ENCODE measurements around the gene LTA. TPM values are rescaled to one million over a fixed set of nuclear protein-coding genes. Genes with fewer than 3 reads are reported as not detected.

Gene LTA
- total RNA-seq, 1 experiment from 2014 or later = 1.1 TPM

GRCh38 chr6:31597006-31597405 is 24.9 kb downstream of the LTA start:
- no peak overlapping the region for H3K4me2 ChIP-seq (ENCODE audit: low read length)
- RAD21 ChIA-PET (ENCODE audit: low non-redundant PET in 1 of 2, low total read pairs in 2 of 2, uncharacterized antibody in 2 of 2, unreplicated experiment in 2 of 2) = interaction anchor here in 1 of 2 experiments (2.7 kb wide), 1 partner anchor 50 kb away, joined by 11 read pairs; the partner anchor contains the start of genes ATP6V1G2 and NFKBIL1
- CTCF ChIA-PET = interaction anchor here (0.7 to 5.2 kb wide), 8 partner anchors 9 to 199 kb away, joined by 3 to 78 read pairs (median 6); partner anchors contain the start of genes ATP6V1G2, LST1, LTB and NFKBIL1
- H3K9me3 ChIP-seq (ENCODE audit: control insufficient read depth in 1 of 2, insufficient read depth in 1 of 2, low read depth in 1 of 2, low read length in 2 of 2) = no peaks in the 10 kb centered on the region
- H2AFZ ChIP-seq (ENCODE audit: low read depth, low read length, poor library complexity, severe bottlenecking) = peak overlapping the region; percentile 24
- ATAC-seq = peak; percentile 72
- TF ChIP-seq YY1 (IDR thresholded peaks at IDR 0.05; ENCODE audit: extremely low read depth, insufficient replicate concordance, low read depth, low read length) (no peak), MAX (IDR thresholded peaks at IDR 0.05) (peak; percentile 54), RAD21 (IDR thresholded peaks at IDR 0.05; ENCODE audit: low read depth) (peak; percentile 53), CTCF (IDR thresholded peaks at IDR 0.05 in 2 of 3, conservative IDR thresholded peaks at IDR 0.05 in 1 of 3; ENCODE audit: borderline replicate concordance in 1 of 3, insufficient read depth in 1 of 3, low read depth in 2 of 3, low read length in 2 of 3) (peak; percentile 49 to 58 (median 57); a peak in 4 of 6 replicates)
- H3K9ac ChIP-seq (ENCODE audit: low read length) = no peak overlapping the region
- no peaks in the 10 kb centered on the region for H3K27me3 ChIP-seq (ENCODE audit: insufficient read depth, low read length)
- peaks cover 0 to 3% of the 10 kb centered on the region in 2 experiments; a peak in 1 of 4 replicates for H3K4me1 ChIP-seq (ENCODE audit: control insufficient read depth in 1 of 2, insufficient read depth in 2 of 2, low read length in 2 of 2)
- DNase-seq (ENCODE audit: low read depth, low spot score) = peak; percentile 38
- no peaks in the 10 kb centered on the region for H4K20me1 ChIP-seq (ENCODE audit: insufficient read depth)
- intact Hi-C loops (cut with micrococcal nuclease) = loop anchor here (5.0 kb wide), 1 partner anchor 395 kb away; no protein-coding TSS in a partner anchor
- no peaks in the 10 kb centered on the region for H3K36me3 ChIP-seq (ENCODE audit: control insufficient read depth in 1 of 2, insufficient read depth in 2 of 2, low read length in 2 of 2)
- POLR2A ChIA-PET = interaction anchor here (1.5 to 2.2 kb wide), 2 partner anchors 50 to 55 kb away, joined by 5 to 7 read pairs; partner anchors contain the start of genes ATP6V1G2, DDX39B and NFKBIL1
- H3K9me2 ChIP-seq (ENCODE audit: insufficient read depth) = no peaks in the 10 kb centered on the region
- H3K79me2 ChIP-seq (ENCODE audit: insufficient read depth, low read length) = no peaks in the 10 kb centered on the region
- H3K27ac ChIP-seq (ENCODE audit: low read depth, low read length) = no peak overlapping the region
- no peak overlapping the region for H3K4me3 ChIP-seq (replicated peaks in 1 of 2; ENCODE audit: low read depth in 1 of 2, low read length in 2 of 2)
- BruUV-seq (replicated peaks) = no TSS peak

GRCh38 chr6:31607317-31607716 is 35.2 kb downstream of the LTA start:
- Histone ChIP-seq H3K4me3 (replicated peaks in 1 of 2; ENCODE audit: low read depth in 1 of 2, low read length in 2 of 2) (no peak overlapping the region), H3K27me3 (ENCODE audit: insufficient read depth, low read length) (no peaks in the 10 kb centered on the region), H3K4me2 (ENCODE audit: low read length) (no peak overlapping the region), H4K20me1 (ENCODE audit: insufficient read depth) (no peaks in the 10 kb centered on the region), H3K9ac (ENCODE audit: low read length) (no peak overlapping the region), H3K79me2 (ENCODE audit: insufficient read depth, low read length) (no peaks in the 10 kb centered on the region), H2AFZ (ENCODE audit: low read depth, low read length, poor library complexity, severe bottlenecking) (no peak overlapping the region), H3K9me2 (ENCODE audit: insufficient read depth) (no peaks in the 10 kb centered on the region), H3K4me1 (ENCODE audit: control insufficient read depth in 1 of 2, insufficient read depth in 2 of 2, low read length in 2 of 2) (no peaks in the 10 kb centered on the region), H3K27ac (ENCODE audit: low read depth, low read length) (no peak overlapping the region), H3K9me3 (ENCODE audit: control insufficient read depth in 1 of 2, insufficient read depth in 1 of 2, low read depth in 1 of 2, low read length in 2 of 2) (no peaks in the 10 kb centered on the region), H3K36me3 (ENCODE audit: control insufficient read depth in 1 of 2, insufficient read depth in 2 of 2, low read length in 2 of 2) (no peaks in the 10 kb centered on the region)
- no peak for ATAC-seq
- DNase-seq (ENCODE audit: low read depth, low spot score) = no peak
- ChIA-PET RAD21 (ENCODE audit: low non-redundant PET in 1 of 2, low total read pairs in 2 of 2, uncharacterized antibody in 2 of 2, unreplicated experiment in 2 of 2) (no interaction called here), POLR2A (no interaction called here), CTCF (interaction anchor here (2.2 kb wide), 1 partner anchor 9 kb away, joined by 9 read pairs; no protein-coding TSS in a partner anchor)
- TF ChIP-seq CTCF (IDR thresholded peaks at IDR 0.05 in 2 of 3, conservative IDR thresholded peaks at IDR 0.05 in 1 of 3; ENCODE audit: borderline replicate concordance in 1 of 3, insufficient read depth in 1 of 3, low read depth in 2 of 3, low read length in 2 of 3) (no peak), ELF1 (IDR thresholded peaks at IDR 0.05; ENCODE audit: borderline replicate concordance, low read depth) (no peak), POLR2A (IDR thresholded peaks at IDR 0.05; ENCODE audit: borderline replicate concordance, extremely low read depth, insufficient read depth, insufficient read length) (no peak), EGR1 (IDR thresholded peaks at IDR 0.05; ENCODE audit: low read depth) (no peak), ZFX (IDR thresholded peaks at IDR 0.05) (no peak), TCF7L2 (IDR thresholded peaks at IDR 0.05; ENCODE audit: borderline replicate concordance, extremely low read depth, insufficient read depth, insufficient read length) (no peak), EZH2 (IDR thresholded peaks at IDR 0.05) (no peak), EZH2phosphoT487 (IDR thresholded peaks at IDR 0.05; ENCODE audit: borderline replicate concordance) (no peak), MAX (IDR thresholded peaks at IDR 0.05) (no peak), SP1 (IDR thresholded peaks at IDR 0.05; ENCODE audit: low read depth) (no peak)
- BruUV-seq (replicated peaks) = no TSS peak
- intact Hi-C loops (cut with micrococcal nuclease) = no loop called here
